Measurements from ENCODE around the gene LRCH3.

DNA sequence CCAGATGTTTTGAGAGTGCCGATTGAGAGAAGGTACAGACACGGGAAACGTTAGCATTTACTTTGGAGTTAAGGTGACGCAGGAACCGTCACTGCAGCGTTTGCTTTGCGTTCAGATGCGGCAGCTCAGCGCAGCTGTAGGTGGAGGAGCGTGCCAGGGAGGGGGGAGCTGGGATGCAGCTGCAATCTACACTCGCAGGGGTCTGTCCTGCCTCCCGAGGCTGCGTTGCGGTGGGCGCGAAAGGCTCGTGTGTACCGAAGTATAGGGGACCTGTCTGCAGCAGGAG is 41.8 kb upstream of the LRCH3 start:
- TF ChIP-seq TCF12 (IDR thresholded peaks at IDR 0.05; ENCODE audit: low read depth) (no peak), RAD21 (IDR thresholded peaks at IDR 0.05; ENCODE audit: low read depth) (no peak), TAF1 (IDR thresholded peaks at IDR 0.05; ENCODE audit: low read depth) (no peak), YY1 (IDR thresholded peaks at IDR 0.05; ENCODE audit: low read depth) (no peak), EP300 (IDR thresholded peaks at IDR 0.05; ENCODE audit: borderline replicate concordance) (no peak), NFIC (IDR thresholded peaks at IDR 0.05) (no peak)
- TF ChIP-seq, protein P1, sequence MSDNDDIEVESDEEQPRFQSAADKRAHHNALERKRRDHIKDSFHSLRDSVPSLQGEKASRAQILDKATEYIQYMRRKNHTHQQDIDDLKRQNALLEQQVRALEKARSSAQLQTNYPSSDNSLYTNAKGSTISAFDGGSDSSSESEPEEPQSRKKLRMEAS (IDR thresholded peaks at IDR 0.05): no peak
- TF ChIP-seq, protein P2, sequence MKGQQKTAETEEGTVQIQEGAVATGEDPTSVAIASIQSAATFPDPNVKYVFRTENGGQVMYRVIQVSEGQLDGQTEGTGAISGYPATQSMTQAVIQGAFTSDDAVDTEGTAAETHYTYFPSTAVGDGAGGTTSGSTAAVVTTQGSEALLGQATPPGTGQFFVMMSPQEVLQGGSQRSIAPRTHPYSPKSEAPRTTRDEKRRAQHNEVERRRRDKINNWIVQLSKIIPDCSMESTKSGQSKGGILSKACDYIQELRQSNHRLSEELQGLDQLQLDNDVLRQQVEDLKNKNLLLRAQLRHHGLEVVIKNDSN (IDR thresholded peaks at IDR 0.05): no peak
- TF ChIP-seq, protein P3, sequence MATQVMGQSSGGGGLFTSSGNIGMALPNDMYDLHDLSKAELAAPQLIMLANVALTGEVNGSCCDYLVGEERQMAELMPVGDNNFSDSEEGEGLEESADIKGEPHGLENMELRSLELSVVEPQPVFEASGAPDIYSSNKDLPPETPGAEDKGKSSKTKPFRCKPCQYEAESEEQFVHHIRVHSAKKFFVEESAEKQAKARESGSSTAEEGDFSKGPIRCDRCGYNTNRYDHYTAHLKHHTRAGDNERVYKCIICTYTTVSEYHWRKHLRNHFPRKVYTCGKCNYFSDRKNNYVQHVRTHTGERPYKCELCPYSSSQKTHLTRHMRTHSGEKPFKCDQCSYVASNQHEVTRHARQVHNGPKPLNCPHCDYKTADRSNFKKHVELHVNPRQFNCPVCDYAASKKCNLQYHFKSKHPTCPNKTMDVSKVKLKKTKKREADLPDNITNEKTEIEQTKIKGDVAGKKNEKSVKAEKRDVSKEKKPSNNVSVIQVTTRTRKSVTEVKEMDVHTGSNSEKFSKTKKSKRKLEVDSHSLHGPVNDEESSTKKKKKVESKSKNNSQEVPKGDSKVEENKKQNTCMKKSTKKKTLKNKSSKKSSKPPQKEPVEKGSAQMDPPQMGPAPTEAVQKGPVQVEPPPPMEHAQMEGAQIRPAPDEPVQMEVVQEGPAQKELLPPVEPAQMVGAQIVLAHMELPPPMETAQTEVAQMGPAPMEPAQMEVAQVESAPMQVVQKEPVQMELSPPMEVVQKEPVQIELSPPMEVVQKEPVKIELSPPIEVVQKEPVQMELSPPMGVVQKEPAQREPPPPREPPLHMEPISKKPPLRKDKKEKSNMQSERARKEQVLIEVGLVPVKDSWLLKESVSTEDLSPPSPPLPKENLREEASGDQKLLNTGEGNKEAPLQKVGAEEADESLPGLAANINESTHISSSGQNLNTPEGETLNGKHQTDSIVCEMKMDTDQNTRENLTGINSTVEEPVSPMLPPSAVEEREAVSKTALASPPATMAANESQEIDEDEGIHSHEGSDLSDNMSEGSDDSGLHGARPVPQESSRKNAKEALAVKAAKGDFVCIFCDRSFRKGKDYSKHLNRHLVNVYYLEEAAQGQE (IDR thresholded peaks at IDR 0.05; ENCODE audit: low read depth): no peak
